Mesendoderm (in vitro differentiated cells): ENCODE data around the gene ZNF682.
A peak's percentile ranks its signal among the peaks of the same experiment; 100 is the strongest.
"Not testable (repeated sequence)": the region's sequence is repeated elsewhere in the genome, so short reads cannot be mapped to it uniquely, and the experiment has no call there.

Experiments used
- DNase-seq: peaks from one replicate; pipeline ENCODE4 v3.0.0; 2013
- H2AK5ac ChIP-seq: 2 replicates; pipeline ENCODE4 v1.6.1; 2013; ENCODE audit warnings: low read length, inconsistent platforms
- H2BK120ac ChIP-seq: 2 replicates; pipeline ENCODE4 v1.6.1; 2013; ENCODE audit warnings: low read depth, mild to moderate bottlenecking, low read length, moderate library complexity, mixed read lengths
- H2BK15ac ChIP-seq: replicated peaks from 2 replicates; pipeline ENCODE4 v1.6.1; 2013; ENCODE audit warnings: low read depth, mild to moderate bottlenecking, moderate library complexity
- H2BK5ac ChIP-seq: 2 replicates; pipeline ENCODE4 v1.6.1; 2013; ENCODE audit warnings: low read length, inconsistent platforms
- H3K18ac ChIP-seq: 2 replicates; pipeline ENCODE4 v1.6.1; 2013; ENCODE audit warnings: mild to moderate bottlenecking, low read length, mixed read lengths
- H3K23ac ChIP-seq: one replicate; pipeline ENCODE4 v1.6.1; 2013; ENCODE audit warnings: low read length
- H3K27ac ChIP-seq: 2 replicates; pipeline ENCODE4 v1.5.1; 2013; ENCODE audit warnings: low read depth, mild to moderate bottlenecking, inconsistent platforms, low read length, moderate library complexity
- H3K27me3 ChIP-seq: 2 replicates; pipeline ENCODE4 v1.6.1; 2013; ENCODE audit warnings: low read length, control low read depth, mild to moderate bottlenecking, inconsistent platforms; ENCODE audit not compliant: insufficient read depth, poor library complexity
- H3K36me3 ChIP-seq: 2 replicates; pipeline ENCODE4 v1.6.1; 2013; ENCODE audit warnings: low read length, inconsistent platforms; ENCODE audit not compliant: control insufficient read depth, insufficient read depth
- H3K4ac ChIP-seq: one replicate; pipeline ENCODE4 v1.6.1; 2013; ENCODE audit warnings: low read depth, mild to moderate bottlenecking, low read length, moderate library complexity
- H3K4me1 ChIP-seq: 2 replicates; pipeline ENCODE4 v1.6.1; 2013; ENCODE audit warnings: low read depth, low read length, inconsistent platforms; ENCODE audit not compliant: control insufficient read depth
- H3K4me2 ChIP-seq: 2 replicates; pipeline ENCODE4 v1.6.1; 2013; ENCODE audit warnings: low read length
- H3K4me3 ChIP-seq: 2 replicates; pipeline ENCODE4 v1.5.1; 2013; ENCODE audit warnings: mild to moderate bottlenecking, low read length
- H3K56ac ChIP-seq: one replicate; pipeline ENCODE4 v1.6.1; 2013; ENCODE audit warnings: low read length
- H3K79me1 ChIP-seq: 2 replicates; pipeline ENCODE4 v1.6.1; 2013; ENCODE audit warnings: low read length, inconsistent platforms
- H3K79me2 ChIP-seq: 2 replicates; pipeline ENCODE4 v1.6.1; 2013; ENCODE audit warnings: mild to moderate bottlenecking, low read length; ENCODE audit not compliant: control insufficient read depth, insufficient read depth
- H3K9ac ChIP-seq: 2 replicates; pipeline ENCODE4 v1.6.1; 2013; ENCODE audit warnings: low read length, inconsistent platforms
- H4K5ac ChIP-seq: one replicate; pipeline ENCODE4 v1.6.1; 2013; ENCODE audit warnings: low read length
- H4K8ac ChIP-seq: one replicate; pipeline ENCODE4 v1.6.1; 2013; ENCODE audit warnings: low read depth, mild to moderate bottlenecking, control low read depth, low read length, moderate library complexity
- WGBS: extraction: QIAGEN DNeasy Blood & Tissue Kit; methylation state at CpG from one replicate; pipeline ENCODE4 v1.1.7; 2013; ENCODE audit warnings: low lambda C conversion rate, missing lambda C conversion rate; ENCODE audit not compliant: insufficient coverage; ENCODE audit errors: extremely low coverage; 5-methylcytosine and 5-hydroxymethylcytosine counted together

Gene ZNF682

GRCh38 chr19:19997656-19998268, 41.5 kb downstream of the ZNF682 start:
- no CpG with 5 or more reads among the region's 7 CpGs for WGBS
- DNase-seq, result peak; percentile 62
- H4K5ac ChIP-seq, result no peak overlapping the region

GRCh38 chr19:19966862-19967261, 72.4 kb downstream of the ZNF682 start:
- H3K36me3 ChIP-seq, result no peaks in the 10 kb centered on the region
- no peak overlapping the region for H4K8ac ChIP-seq

More at GRCh38 chr19:19997656-19998268, 41.5 kb downstream of the ZNF682 start:
- Histone ChIP-seq H3K4ac (no peak overlapping the region), H2BK5ac (no peak overlapping the region), H3K4me2 (no peak overlapping the region), H3K18ac (no peak overlapping the region), H3K36me3 (no peaks in the 10 kb centered on the region), H3K79me1 (no peaks in the 10 kb centered on the region), H3K4me1 (no peaks in the 10 kb centered on the region), H3K4me3 (no peak overlapping the region), H2BK15ac (no peak overlapping the region), H4K8ac (no peak overlapping the region), H3K27ac (no peak overlapping the region), H3K56ac (no peak overlapping the region), H2BK120ac (no peak overlapping the region), H3K27me3 (no peaks in the 10 kb centered on the region), H3K9ac (no peak overlapping the region), H3K79me2 (no peaks in the 10 kb centered on the region), H2AK5ac (no peak overlapping the region), H3K23ac (no peak overlapping the region)

GRCh38 chr19:19966126-19966525, 73.2 kb downstream of the ZNF682 start:
- H3K4ac ChIP-seq, H3K56ac ChIP-seq, H3K4me1 ChIP-seq, H3K4me3 ChIP-seq, H2AK5ac ChIP-seq, H3K36me3 ChIP-seq, H2BK120ac ChIP-seq, H3K27me3 ChIP-seq, H2BK5ac ChIP-seq, H3K79me2 ChIP-seq, DNase-seq, H4K8ac ChIP-seq, H4K5ac ChIP-seq, H2BK15ac ChIP-seq, H3K23ac ChIP-seq, H3K4me2 ChIP-seq, H3K79me1 ChIP-seq, H3K27ac ChIP-seq, H3K9ac ChIP-seq, H3K18ac ChIP-seq: not testable (repeated sequence)
- no CpG with 5 or more reads among the region's 3 CpGs for WGBS

More at GRCh38 chr19:19966862-19967261, 72.4 kb downstream of the ZNF682 start:
- Histone ChIP-seq H3K18ac (no peak overlapping the region), H2BK5ac (no peak overlapping the region), H3K4me2 (no peak overlapping the region), H2BK120ac (no peak overlapping the region), H2BK15ac (no peak overlapping the region), H3K23ac (no peak overlapping the region), H3K27me3 (no peaks in the 10 kb centered on the region), H3K56ac (no peak overlapping the region), H2AK5ac (no peak overlapping the region), H3K79me2 (no peaks in the 10 kb centered on the region), H4K5ac (no peak overlapping the region), H3K4ac (no peak overlapping the region), H3K27ac (no peak overlapping the region), H3K79me1 (no peaks in the 10 kb centered on the region), H3K9ac (no peak overlapping the region), H3K4me3 (no peak overlapping the region), H3K4me1 (no peaks in the 10 kb centered on the region)
- WGBS, result no CpG with 5 or more reads among the region's 4 CpGs
- peak; percentile 18 for DNase-seq

GRCh38 chr19:19964416-19964815, 74.9 kb downstream of the ZNF682 start:
- no peak for DNase-seq
- Histone ChIP-seq H3K79me1 (no peaks in the 10 kb centered on the region), H3K4me1 (no peaks in the 10 kb centered on the region), H3K4me2 (no peak overlapping the region), H4K5ac (no peak overlapping the region), H2BK120ac (no peak overlapping the region), H4K8ac (no peak overlapping the region), H3K56ac (no peak overlapping the region), H3K4ac (no peak overlapping the region), H2BK15ac (no peak overlapping the region), H3K9ac (no peak overlapping the region), H3K27ac (no peak overlapping the region), H2AK5ac (no peak overlapping the region), H3K36me3 (no peaks in the 10 kb centered on the region), H3K79me2 (no peaks in the 10 kb centered on the region), H3K4me3 (no peak overlapping the region), H3K23ac (no peak overlapping the region), H3K27me3 (no peaks in the 10 kb centered on the region), H3K18ac (no peak overlapping the region), H2BK5ac (no peak overlapping the region)
- WGBS, result no CpG with 5 or more reads among the region's 7 CpGs

GRCh38 chr19:19959151-19959799, 80.0 kb downstream of the ZNF682 start:
- H2AK5ac ChIP-seq, H3K79me2 ChIP-seq, H3K4me3 ChIP-seq, H2BK5ac ChIP-seq, H2BK120ac ChIP-seq, H2BK15ac ChIP-seq, H4K5ac ChIP-seq, H3K56ac ChIP-seq, H3K18ac ChIP-seq, H3K27ac ChIP-seq, H3K23ac ChIP-seq, H3K27me3 ChIP-seq, H3K4ac ChIP-seq, H3K9ac ChIP-seq, H3K79me1 ChIP-seq, H3K4me1 ChIP-seq, H3K4me2 ChIP-seq, H3K36me3 ChIP-seq, H4K8ac ChIP-seq: not testable (repeated sequence)
- WGBS, result no CpG with 5 or more reads among the region's 9 CpGs
- peak; percentile 79 for DNase-seq

- H3K56ac ChIP-seq, H3K4me3 ChIP-seq, H3K27me3 ChIP-seq, DNase-seq, H2BK15ac ChIP-seq, H3K36me3 ChIP-seq, H2BK120ac ChIP-seq, H3K4ac ChIP-seq, H4K8ac ChIP-seq, H2BK5ac ChIP-seq, H3K79me2 ChIP-seq, H2AK5ac ChIP-seq, H4K5ac ChIP-seq, H3K4me1 ChIP-seq, H3K27ac ChIP-seq, H3K23ac ChIP-seq, H3K79me1 ChIP-seq, H3K9ac ChIP-seq, H3K4me2 ChIP-seq, H3K18ac ChIP-seq: not testable (repeated sequence)
- WGBS, result no CpG with 5 or more reads among the region's 8 CpGs
Observed at GRCh38 chr19:19957766-19958165, 81.5 kb downstream of the ZNF682 start.
